GM21381 (cell line): ENCODE measurements around the gene GTPBP3.
"Not testable (repeated sequence)": the region's sequence is repeated elsewhere in the genome, so short reads cannot be mapped to it uniquely, and the experiment has no call there.

Experiments used
- ATAC-seq: cut with Tn5 transposase; IDR thresholded peaks from one replicate; pipeline ENCODE4 v1.9.1; 2021; ENCODE audit warnings: mild to moderate bottlenecking, moderate library complexity; ENCODE audit not compliant: unreplicated experiment

The GTPBP3 gene

DNA sequence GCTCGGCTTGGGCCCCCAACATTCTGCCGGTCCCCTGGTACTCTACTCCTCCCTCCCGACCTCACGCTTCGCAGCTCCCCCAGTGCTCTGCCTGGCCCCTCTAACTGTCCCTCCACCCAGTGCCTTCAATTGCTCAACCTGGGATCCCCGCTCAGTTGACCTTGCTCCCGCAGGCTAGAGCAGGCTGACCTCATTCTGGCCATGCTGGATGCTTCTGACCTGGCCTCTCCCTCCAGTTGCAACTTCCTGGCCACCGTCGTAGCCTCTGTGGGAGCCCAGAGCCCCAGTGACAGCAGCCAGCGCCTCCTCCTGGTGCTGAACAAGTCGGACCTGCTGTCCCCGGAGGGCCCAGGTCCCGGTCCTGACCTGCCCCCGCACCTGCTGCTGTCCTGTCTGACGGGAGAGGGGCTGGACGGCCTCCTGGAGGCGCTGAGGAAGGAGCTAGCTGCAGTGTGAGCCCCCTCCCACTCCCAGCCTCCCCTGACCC, 3.6 kb downstream of the GTPBP3 start:
- ATAC-seq, result no peak

DNA sequence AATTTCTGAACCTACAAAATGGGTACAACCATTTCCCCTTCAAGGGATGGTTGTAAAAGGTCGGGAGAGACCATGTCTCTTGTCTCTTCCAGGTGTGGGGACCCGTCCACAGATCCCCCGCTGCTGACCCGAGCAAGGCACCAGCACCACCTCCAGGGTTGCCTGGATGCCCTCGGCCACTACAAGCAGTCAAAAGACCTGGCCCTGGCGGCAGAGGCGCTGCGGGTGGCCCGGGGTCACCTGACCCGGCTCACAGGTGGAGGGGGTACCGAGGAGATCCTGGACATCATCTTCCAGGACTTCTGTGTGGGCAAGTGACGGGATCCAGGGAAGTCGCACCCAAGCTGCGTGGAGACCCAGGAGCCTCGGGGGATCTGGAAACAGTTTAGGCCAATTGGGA, 4.0 kb downstream of the GTPBP3 start:
- no peak for ATAC-seq

DNA sequence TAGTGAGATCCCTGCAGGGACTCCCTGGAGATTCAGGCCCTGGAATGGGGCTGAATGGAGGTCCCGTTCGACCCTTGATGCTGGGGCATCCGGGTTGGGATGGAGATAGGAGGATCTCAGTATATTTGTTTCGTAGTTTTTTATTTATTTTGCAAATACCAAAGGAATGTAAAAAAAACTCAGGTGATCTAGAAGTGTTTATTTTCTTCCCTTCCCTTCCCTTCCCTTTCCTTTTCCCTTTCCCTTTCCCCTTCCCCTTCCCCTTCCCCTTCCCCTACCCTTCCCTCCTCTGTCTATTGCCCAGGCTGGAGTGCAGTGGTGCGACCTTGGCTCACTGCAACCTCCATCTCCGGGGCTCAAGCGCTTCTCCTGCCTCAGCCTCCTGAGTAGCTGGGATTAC, 4.5 kb downstream of the GTPBP3 start:
- no peak for ATAC-seq

DNA sequence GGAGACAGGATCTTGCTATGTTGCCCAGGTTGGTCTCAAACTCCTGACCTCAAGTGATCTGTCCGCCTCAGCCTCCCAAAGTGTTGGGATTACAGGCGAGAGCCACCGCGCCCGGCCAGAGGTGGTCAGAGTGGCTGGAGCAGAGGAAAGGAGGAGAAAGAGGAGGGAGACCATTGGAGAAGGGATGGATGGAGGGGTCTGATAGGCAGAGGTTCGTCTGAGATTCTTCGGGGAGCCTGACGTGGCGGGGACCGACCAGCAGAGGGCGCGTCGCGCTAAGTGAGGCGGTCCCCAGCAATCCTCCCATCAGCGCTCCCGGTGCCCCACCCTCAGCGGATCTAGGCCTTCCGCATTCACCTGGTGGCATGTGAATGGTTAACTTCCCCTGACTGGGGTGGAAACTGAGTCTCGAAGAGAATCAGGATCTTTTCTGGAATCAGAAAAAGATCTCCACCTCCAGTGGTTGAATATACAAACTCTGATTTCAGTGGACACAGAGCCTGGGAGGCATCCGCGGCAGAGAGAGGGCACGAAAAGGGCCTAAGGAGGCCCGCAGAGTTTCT, 8.8 kb downstream of the GTPBP3 start:
- ATAC-seq, result no peak

DNA sequence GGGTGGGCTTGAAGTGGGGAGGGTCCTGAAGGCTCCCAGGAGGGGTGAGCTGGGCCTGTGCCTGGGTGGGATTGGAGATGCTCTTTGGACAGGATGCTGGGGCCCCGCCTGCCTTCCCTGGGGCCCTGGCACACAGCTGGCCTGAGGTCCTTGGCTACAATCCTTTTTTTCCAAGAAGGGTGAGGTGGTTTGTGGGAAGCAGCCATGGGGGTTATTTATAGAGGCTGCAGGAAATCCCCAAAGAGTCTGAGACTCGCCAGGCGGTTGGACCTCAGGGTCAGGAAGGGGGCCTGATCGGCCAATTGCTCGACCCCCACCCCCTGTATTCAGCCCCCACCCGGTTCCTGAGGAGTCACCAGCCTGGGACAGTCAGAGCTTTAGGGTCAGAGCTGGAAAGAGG, 10.0 kb downstream of the GTPBP3 start:
- no peak for ATAC-seq

DNA sequence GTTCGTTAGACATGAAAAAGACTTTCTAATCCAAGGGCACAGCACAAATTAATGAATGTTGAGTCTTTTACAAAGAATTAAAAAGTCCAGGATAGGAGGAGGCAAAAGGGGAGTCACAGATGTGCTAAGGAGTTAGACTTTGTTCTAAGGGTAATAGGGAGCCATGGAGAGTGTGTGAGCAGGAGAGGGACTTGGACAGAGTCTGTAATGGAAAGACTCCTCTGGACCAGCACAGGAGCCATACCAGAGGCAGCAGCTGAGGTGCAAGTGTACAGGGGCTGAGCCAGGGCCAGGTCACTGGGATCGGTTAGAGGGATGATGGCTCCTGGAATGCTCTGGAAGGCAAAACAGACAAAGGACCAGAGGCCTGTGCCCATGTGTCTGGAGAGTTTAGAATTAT, 10.5 kb downstream of the GTPBP3 start:
- ATAC-seq, result no peak

DNA sequence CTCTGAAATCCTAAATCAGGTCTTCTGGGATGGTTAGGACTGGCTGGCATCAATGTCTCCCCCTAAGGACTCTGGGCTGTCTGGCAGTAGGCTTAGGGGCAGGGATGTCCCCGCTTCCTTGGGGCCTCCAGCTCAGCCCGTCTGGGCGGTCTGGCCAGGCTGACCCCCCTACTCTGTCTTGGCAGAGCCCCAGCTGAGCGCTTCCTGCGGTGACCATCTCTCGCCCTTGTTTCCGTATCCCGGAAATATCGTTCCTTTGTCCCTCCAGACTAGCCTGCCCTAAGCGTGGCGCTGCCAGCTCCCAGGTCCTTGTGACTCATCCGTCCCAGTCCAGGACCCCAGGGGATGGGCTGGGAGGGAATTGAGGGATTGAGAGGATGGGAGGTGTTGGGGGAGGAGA, 11.3 kb downstream of the GTPBP3 start:
- no peak for ATAC-seq

DNA sequence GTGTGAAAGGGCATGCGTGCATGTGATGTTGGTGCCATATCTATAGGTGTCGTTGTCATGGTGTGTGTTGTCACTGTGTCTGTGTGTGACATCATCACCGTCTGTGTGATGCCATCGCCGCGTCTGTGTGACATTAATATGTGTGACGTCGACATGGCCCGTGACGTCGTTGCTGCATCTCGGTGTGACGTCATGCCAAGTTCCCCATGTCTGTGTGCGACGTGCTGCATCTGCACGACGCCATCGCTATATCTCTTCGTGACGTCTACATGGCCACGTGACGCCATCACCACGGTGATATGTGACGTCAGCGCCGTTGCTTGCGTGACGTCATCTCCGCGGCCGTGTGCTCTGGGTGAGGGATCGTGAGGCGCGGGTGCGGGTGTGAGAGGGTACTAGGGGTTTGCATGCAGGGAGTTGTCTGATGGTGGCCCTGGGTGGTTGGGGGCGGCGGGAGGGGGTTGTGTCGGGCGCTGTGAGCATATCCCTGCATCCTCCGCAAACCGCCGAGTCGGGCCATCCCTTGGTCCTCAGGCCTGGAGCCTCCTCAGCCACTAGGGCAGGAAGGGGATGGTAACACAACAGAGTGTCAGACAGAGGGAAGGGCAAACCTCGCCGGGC, 14.6 kb downstream of the GTPBP3 start:
- ATAC-seq, result no peak

DNA sequence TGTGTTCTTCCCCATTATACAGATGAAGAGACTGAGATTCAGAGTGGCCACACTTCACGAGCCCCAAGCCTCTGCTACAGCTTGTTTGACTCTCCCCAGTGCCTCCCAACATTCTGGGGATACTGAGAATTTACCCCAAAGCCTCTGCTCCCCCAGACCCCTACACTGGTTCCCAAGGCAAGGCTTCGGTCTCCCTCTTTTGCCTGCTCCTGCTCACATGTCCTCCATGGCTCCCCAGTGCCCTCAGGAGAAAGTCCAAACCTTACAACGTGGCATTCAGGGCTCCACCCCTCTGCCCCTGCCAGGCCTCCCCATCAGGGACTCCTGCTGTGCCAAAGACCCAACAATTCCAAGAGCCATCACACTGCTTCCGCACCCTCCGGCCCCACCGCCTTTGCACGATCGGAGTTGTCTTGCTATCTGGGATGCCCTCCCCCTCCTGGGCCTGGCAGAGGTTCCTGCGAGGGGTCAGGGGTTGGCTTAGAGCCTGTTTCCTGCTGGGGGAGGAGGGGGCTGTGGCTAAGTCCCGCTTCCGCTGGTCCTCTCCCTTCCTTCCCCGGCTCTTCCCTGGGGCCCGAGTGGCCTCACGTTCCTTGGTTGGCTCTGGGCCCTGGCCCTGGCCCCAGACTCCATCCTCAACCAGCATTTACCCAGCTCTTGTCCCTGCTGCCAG, 15.4 kb downstream of the GTPBP3 start:
- no peak for ATAC-seq

DNA sequence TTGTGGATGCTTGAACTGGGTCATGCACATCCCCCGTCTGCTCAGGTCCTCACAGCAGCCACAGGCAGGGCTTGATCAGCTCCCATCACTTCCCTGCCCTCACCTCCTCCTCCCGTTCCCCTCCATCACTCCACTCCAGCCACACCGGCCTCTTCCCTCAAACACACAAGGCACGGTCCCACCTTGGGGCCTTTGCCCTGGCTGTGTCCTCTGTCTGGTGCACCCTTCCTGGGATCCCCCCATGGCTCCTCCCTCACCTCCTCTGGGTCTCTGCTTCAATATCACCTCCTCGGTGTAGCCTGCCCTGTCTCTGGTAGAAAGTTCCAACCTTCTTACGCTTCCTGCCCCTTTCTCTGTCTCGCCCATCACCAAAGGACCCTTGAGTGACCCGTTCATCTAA, 16.0 kb downstream of the GTPBP3 start:
- ATAC-seq, result no peak

DNA sequence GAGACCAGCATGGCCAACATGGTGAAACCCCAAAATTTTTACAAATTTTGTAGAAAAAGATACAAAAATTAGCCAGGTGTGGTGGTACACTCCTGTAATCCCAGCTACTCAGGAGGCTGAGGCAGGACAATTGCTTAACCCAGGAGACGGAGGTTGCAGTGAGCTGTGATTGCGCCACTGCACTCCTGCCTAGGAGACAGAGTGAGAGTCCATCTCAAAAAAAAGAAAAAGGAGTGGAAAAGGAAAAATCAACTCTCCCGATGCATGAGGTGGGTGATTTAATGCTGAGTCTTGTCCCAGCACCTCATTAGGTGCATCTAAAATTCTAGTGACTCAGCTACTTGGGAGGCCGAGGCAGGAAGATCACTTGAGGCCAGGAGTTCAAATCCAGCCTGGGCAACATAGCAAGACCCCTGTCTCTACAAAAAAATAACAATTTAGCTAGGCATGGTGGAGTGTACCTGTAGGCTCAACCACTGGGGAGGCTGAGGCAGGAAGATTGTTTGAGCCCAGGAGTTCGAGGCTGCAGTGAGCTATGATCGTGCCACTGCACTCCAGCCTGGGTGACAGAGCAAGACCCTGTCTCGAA, 19.8 kb downstream of the GTPBP3 start:
- ATAC-seq, result no peak

DNA sequence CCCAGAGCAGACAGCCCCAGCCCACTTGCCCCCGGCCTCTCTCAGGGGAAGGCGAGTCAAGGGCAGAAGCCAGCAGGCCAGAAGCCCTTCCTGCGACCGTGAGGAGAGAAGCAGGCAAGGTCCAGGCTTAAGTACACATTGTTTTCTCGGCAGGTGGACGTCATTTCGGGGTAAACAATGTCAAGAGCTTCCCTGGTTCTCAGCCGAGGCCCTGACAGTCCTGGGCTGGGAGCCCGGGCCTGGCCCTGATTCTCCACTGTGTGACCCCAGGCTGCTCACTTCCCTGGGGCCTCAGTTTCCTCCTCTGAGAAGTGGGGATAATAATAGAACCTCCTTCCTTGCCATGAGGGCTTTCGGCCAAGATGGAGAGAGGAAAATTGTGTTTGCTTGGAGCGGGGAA, 20.4 kb downstream of the GTPBP3 start:
- no peak for ATAC-seq

DNA sequence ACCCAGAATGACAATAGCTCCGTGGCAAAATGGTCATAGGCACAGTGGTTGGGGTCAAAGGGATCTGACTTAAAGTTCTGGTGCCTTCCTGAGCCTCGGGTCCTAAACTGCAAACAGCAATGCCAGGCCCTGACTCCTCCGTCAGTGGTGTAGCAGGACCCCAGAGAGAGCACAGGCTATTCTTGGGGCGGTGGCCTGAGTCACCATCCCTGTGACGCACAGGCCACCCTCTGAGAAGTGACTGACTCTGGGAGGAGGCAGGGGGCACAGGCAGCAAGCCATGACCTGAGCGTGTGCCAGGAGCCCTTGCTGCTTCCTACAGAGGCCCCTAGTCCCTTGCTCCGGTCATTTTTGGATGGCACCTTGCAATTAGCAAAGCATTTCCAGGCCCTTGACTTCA, 21.0 kb downstream of the GTPBP3 start:
- ATAC-seq, result no peak

DNA sequence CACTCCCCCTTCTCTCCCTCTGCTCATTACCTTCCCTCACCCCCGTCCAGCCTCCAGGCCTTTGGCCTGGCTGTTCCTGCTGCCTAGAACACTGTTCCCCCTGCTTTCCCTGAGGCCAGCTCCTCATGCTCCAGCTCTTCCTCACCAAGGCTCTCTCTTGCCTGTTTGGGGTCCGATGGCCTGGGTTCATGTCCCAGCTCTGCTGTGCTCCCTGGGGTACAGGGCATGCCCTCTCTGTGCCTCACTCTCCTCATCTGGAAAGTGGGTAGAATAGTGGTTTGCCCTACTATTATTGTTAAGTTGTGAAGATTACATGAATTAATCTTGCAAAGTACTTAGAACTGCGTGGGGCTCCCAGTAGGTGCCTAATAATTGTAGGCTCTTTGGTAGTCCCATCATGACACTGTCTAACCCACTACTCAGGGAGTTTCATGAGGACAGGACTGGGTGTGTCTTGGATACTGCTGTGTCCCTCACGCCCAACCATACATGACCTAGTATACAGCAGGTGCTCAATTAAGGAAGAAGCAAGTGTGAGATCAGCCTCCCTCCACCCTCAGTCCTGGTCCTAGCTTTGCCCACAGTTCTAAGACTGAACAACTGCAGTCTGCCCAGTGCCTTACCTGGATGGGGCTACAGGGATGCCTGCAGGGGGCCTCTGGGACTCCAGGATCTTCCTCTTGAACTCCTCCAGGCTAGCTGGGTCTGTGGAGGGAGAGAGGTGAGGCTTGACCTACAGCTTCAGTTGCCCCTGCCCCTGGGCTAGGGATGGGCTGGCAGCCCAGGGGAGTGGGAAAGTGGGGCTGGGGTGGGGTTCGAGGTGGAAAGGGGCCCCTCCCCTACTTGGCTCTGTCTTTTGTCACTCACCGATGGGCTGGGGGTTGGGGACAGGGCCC, 22.8 kb downstream of the GTPBP3 start:
- ATAC-seq, result no peak

DNA sequence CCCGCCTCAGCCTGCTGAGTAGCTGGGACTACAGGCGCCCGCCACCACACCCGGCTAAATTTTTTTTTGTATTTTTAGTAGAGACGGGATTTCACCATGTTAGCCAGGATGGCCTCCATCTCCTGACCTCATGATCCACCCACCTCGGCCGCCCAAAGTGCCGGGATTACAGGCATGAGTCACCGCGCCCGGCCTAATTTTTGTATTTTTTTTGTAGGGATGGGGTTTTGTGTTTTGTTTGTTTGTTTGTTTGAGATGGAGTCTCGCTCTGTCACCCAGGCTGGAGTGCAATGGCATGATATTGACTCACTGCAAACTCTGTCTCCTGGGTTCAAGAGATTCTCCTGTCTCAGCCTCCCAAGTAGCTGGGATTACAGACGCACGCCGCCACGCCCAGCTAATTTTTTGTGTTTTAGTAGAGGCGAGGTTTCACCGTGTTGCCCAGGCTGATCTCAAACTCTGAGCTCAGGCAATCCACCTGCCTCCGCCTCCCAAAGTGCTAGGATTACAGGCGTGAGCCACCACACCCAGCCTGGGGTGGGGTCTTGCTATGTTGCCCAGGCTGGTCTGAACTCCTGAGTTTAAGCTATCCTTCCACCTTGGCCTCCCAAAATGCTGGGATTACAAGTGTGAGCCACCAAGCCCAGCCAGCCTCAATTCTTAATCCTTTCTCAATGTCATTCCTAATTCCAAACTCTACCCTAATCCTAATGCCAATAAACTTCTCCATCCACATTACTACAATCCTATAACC, 26.7 kb downstream of the GTPBP3 start:
- not testable (repeated sequence) for ATAC-seq

DNA sequence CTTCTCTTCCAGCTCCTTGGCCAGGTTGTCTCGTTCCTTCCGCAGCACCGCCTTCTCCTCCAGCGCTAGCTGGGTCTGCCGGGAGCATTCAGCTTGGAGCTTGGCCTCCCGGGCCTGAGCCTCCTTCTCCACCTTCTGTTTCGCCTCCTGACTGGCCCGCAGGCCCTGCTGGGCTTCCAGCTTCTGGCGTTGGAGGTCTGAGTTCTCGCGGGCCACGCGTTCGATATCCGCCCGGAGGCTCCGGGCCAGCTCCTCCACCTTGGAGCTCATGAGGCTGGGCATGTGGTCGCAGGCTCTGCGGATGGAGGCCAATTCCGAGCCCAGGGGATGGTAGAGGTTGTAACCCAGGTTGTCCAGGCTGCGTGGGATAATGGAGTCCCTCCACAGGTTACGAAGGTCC, 28.0 kb downstream of the GTPBP3 start:
- no peak for ATAC-seq

DNA sequence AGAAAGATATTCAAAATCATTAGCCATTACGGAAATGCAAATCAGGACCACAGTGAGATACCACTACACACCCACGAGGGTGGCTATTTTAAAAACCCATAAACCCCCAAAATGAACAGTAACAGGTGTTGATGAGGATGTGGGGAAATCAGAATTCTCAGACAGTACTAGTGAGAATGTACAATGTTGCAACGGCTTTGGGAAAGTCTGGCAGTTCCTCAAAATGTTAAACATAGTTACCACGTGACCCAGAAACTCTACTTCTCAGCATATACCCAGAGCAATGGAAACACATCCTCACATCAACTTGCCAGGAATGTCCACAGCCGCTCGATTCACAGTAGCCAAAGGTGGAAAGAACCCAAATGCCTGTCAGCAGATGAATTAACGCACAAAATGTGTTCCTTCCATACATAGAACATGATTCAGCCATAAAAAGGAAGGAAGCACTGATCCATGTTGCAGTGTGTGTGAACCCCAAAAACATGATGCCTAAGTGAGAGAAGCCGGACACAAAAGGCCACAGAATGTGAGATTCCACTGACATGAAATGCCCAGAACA, 32.8 kb downstream of the GTPBP3 start:
- ATAC-seq, result peak; percentile 97

DNA sequence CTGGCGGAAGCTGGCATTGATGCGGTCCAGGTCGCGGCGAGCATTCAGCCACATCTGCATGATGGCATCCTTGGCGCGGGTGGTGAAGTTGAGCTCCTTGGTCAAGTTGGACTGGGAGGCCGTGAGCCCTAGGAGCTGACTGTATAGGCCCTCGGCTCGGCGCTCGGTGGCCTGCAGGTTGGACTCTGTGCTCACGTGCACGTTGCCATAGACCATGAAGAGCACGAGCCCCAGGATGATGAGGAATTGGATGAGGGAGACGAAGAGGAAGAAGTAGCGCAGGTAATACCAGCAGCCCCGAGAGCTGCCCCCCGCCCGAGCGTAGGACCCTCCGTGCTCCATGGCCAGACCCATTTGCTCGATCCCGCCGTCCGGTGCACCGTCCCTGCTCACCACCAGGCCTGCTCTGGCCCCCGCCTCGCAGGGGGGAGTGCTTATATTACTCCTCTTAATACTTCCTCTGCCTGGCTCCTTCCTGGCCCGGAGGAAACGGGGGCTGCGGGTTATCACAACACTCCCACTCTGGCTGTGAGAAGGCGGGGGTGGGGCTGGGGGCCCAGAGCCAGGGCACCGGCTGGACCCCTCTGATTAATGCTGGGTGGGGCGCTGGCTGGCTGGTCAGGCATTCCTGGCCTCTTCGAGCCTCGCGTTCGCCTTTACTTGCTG, 39.7 kb downstream of the GTPBP3 start, which contains the start of gene PLVAP:
TSS of gene PLVAP (minus strand) at position 408 of the 666 bp plus-strand sequence. CDS start at position 354, 54 bp downstream.
- no peak for ATAC-seq

DNA sequence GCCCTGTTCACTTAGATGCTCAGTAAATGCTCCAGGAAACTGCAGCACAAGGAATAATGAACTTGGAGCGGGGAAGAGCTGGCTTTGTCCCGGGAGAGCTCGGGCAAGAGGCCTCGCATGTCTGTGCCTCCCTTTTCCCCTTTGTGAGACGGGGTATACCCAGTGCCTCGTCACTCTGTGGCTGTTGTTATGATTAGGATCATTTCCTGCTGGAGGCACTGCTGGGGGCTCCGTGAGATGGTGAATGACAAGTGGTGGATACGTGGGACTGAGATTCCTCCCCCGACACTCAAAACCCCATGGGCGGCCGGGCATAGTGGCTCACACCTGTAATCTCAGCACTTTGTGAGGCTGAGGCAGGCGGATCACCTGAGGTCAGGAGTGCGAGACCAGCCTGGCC, 40.9 kb downstream of the GTPBP3 start:
- no peak for ATAC-seq
